HG03064 (cell line): ENCODE measurements around the gene FFAR1.

Experiments used
- ATAC-seq: cut with Tn5 transposase; IDR thresholded peaks from one replicate; pipeline ENCODE4 v1.9.1; 2021; ENCODE audit warnings: low read depth; ENCODE audit not compliant: unreplicated experiment

Gene FFAR1

DNA sequence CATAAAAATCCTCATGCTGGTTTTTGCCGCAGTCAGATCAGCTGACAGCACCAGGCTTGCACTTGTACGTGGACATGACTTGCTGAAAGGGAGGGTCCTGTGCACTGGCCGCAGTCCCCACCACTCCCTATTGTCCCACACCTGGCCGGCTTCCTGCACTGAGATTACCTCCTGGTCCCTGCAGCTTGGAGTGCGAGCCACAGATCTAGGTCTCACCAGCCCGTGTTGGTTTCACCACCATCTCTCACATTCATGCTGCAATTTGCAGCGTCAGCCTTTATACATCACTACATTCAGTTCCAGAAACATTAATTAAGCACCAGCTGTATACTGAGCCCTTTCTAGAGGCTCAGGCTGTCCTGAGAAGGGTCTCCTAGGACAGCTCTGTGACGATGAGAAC lies 33.7 kb upstream of the FFAR1 start:
- no peak for ATAC-seq

DNA sequence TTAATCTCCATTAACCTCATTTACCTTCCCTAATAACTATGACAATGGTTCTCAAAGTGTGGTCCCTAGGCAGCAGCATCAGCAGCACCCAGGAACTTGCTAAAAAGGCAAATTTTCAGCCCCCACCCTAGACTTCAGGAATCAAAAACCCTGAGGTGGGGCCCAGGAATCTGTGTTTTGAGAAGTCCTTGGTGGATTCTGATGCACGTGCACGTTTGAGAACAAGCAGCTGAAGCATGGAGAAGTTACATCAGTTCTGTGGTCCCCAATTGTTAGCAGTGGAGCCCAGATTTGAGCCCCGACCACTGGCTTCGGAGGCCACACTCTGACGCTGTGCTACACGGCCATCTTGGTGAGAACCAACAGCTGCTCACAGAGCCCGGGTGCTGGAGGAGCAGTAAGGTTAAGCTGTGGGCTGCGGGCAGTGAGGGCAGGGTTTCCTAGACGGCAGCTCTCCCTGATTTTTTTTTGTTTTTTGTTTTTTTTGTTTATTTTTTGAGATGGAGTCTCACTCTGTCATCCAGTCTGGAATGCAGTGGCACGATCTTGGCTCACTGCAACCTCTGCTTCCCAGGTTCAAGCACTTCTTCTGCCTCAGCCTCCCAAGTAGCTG lies 32.7 kb upstream of the FFAR1 start:
- no peak for ATAC-seq

DNA sequence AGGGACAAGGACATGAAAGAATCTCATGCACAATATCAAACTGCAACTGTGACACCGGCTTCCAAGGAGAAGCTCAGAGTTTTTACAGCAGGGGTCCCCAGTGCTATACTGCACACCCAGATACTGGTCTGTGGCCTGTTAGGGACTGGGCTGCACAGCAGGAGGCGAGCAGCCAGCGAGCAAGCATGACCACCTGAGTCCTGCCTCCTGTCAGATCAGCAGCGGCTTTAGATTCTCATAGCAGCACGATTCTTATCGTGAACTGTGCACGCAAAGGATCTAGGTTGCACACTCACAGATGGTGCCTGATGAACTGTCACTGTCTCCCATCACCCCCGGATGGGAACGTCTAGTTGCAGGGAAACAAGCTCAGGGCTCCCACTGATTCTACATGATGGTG lies 31.8 kb upstream of the FFAR1 start:
- ATAC-seq, result no peak

DNA sequence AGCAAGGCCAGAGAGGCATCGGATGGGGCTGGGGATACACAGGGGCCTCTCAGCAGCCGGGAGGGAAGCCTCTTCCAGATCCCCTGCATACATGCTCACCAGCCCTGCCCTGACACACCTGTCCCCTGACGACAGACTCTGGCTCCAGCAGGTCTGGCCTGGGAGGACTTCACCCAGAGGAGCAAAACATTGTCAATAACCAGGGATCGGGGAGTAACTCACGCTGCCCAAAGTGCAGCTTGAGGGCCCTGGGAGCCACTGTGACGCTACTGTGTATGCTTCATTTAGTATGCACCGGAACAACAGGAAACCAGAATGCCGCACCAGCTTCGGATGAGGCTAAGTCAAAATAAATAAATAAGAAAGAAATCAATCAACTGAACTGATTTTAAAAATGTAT lies 31.1 kb upstream of the FFAR1 start:
- no peak for ATAC-seq

DNA sequence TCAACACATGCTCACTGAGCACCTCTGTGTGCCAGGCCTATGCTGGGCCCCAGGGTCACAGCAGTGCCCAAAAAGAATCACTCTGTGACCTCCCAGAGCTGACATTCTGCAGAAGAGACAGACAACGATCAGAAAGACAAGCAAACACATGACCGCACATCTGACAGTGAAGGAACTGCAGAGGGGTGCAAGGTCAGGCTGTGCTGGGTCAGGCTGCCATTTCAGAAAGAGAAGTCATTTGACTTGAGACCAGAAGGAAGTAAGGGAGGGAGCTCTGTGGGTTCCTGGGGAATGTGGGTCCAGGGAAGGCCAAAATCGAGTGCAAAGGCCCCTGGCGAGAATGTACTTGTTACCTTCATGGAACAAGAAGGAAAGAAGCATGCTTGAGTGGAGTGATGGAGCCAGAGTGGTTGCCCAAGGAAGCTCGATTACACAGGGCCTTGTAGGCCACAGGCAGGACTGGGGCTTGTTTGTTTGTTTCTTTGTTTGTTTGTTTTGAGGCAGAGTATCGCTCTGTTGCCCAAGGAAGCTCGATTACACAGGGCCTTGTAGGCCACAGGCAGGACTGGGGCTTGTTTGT lies 30.1 kb upstream of the FFAR1 start:
- no peak for ATAC-seq

DNA sequence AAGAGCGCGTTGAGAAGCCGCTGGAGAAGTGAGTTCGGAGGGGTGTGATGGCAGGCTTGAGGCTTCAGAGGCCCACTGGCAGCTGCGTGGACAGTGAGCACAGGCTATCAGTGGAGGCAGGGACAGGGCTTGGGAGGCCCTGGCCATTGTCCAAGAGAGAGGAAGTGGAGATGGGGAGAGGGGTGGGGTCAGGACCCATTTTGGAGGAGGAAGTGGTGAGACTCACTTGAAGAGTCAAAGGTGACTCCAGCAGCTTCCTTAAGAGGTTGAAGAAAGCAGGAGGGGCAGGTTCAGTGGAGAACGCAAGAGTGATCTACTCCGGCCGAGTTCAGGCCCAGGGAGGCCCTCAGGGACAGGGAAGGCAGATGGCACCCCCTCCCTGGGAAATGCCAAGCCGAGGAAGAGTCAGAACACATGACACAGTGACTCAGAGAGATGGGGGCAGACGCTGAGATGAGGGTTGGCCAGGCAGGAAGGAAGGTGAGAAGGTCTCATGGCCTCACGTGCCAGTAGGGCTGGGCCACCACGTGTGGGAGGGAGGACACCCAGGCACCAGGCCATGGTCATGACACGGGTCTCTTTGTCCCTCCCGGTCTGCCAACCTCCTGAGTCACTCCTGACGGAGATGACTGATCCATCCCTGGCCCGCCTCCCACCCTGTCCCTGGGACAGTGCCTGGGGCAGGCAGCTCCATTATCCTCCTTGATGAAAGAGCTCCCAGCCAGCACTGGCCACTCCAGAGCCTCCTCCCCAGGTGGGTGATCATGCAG lies 28.8 kb upstream of the FFAR1 start:
- no peak for ATAC-seq

DNA sequence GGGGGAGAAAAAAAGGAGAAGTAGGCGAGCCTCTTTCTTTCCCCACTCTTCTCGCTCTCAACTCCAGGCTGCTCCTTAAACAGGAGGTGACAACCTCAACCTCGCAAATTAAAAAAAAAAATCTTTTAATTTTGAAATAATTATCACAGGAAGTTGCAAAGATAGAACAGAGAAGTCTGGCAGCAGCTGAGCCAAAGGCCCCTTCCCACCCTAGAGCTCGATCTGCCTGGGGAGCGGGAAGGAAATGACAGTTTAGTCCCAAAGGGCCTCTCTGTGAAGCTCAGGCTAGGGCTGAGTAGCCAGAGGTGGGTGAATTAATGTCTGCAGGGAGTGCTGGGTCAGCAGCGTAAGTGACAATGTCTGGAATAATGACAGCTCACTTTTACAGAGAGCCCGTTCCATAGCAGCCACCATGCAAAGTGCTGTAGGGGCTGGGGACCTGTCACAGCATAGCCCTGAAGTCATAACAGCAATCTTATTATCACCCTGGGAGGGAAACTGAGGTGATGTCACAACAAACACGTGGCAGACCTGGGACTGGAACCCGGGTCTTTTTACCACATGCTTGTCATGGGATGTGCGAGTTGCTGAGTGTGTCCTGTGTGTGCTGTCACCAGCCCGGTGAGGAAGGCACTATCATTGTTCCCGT lies 27.5 kb upstream of the FFAR1 start:
- no peak for ATAC-seq

DNA sequence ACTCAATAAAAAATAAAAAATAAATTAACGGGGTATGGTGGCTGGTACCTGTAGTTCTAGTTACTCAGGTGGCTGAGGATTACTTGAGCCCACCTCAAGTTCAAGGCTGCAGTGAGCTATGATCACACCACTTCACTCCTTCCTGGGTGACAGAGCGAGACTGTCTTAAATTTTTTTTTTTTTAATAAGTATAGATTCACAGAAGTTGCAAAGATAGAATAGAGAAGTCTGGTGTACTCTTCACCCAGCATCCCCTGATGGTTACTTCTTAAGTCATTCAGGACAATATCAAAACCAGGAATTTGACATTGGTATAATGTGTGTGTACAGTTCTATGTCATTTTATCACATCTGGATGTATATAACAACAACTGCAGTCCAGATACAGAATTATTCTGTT lies 26.4 kb upstream of the FFAR1 start:
- no peak for ATAC-seq

DNA sequence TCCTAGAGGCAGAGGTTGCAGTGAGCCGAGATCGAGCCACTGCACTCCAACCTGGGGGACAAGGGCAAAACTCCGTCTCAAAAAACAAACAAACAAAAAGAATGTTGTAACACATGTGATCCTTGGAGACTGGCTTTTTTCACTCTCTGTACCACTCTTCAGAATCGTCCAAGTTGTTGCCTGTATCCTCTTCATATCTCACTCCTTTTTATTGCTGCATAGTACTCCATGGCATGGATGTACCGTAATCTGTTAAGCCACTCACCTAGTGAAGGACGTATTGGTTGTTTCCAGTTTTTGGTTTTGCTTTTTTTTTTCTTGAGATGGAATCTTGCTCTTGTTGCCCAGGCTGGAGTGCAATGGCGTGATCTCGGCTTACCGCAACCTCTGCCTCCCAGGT lies 25.7 kb upstream of the FFAR1 start:
- no peak for ATAC-seq

DNA sequence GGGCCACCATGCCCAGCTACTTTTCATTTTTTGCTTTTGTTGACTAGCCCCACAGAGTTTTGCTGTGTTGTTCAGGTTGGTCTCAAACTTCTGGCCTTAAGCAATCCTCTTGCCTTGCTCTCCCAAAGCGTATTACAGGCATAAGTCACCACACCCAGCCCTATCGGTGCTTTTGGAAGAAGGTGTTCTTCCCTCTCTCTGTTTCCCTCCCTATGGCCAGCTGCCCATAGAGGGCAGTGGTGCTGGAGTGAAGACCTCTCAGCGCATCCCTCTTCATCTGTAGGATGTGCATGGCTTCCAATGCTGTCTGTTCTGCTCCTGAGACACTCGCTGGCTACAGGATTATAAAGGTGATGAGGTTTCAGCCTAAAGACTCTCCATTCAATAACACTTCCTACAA lies 20.1 kb upstream of the FFAR1 start:
- ATAC-seq, result no peak

DNA sequence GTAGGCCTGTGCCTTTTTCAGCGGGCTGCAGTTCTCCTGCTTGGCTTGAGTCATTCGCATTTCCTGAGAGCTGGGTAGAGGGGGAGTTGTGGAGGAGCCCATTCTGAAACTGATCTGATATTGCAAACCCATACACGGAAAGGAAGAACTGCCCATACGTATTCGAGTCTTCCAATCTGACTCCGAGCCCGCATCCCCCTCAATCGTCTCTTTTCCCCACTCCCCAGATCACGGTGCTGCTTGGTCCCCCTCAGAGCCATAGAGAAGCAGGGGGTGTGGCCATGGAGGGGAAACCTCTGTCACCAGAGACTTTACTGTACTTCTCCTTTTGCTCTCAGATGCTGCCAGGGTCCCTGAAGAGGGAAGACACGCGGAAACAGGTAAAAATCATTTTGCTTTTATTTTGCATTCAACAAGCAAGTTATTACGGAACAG lies 18.8 kb upstream of the FFAR1 start, which contains the start of gene CD22:
Gene CD22, plus strand, starts transcription at position 337 of the 435 bp plus-strand sequence. CDS start 2,854 bp downstream, outside the sequence.
- ATAC-seq, result no peak

DNA sequence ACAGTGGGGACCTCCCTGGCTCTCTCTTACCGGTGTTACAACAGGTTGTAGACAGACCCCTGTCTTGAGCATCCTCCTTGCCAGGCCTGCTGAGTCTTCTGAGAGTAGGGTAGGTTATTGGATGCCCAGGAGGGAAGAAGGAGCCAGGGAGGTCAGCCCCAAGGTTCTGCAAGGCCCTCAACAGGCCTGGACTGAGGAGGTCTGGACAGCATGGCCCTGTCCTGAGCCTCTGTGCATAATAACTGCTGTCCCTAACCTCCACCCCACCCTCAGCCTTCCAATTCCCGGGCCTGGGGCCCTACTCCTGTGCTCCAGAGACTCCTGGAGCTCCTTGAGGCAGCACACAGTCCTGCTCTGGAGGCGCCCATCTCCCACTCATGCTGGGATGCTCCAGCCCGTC lies 18.4 kb upstream of the FFAR1 start:
- no peak for ATAC-seq

DNA sequence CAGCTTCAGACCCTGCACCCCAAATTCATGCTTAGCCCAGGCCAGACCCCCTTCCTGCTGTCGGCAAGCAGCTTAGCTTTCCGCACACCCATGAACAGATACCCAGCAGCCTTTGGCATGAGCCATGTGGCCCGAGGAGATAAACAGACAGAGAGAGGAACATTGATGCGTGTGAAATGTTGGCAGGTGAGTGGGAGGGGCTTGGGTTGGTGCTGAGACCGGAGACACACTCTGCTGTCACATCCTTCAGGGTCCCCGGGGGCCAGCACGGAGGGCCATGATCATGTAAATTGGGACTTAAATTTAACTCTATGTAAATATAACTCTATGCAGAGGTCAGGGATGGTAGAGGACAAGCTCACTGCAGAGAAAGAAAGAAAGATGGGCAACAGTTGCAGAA lies 17.2 kb upstream of the FFAR1 start:
- ATAC-seq, result peak; percentile 45

DNA sequence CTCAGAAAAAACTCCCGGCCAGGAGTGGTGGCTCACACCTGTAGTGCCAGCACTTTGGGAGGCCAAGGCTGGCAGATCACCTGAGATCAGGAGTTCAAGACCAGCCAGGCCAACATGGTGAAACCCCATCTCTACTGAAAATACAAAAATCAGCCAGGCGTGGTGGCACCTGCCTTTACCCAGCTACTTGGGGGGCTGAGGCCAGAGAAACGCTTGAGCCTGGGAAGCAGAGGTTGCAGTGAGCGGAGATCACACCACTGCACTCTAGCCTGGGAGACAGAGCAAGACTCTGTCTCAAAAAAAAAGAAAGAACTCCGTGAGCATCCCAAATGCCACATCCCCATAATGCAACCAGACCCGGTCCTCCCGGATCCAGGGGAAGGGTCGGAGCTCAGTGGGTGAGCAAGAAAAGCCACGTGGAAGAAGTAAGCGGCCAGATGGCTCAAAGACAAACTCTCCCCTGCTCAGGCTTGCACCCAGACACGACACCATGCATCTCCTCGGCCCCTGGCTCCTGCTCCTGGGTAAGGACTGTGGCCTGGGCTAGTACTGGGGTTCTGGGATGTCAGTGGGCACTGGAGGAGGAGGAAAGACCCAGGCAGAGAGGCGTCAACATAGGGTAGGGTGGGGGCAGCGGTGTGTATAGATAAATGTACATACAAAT lies 16.0 kb upstream of the FFAR1 start:
- ATAC-seq, result no peak

DNA sequence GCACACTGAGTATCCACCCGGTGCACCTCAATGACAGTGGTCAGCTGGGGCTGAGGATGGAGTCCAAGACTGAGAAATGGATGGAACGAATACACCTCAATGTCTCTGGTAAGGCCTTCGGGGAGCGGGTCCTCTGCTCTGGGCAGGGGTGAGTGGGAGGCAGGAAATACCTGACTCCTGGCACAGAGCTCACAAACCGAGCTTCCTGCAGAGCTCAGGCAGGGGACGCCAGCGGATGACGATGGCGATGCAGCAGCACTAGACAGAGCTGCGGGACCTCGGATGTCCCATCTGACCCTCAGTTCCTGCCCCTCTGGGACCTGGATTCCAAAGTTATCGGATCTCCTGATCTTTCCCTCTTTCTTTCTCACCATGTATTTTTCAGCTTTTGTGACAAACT lies 14.9 kb upstream of the FFAR1 start:
- ATAC-seq, result no peak

DNA sequence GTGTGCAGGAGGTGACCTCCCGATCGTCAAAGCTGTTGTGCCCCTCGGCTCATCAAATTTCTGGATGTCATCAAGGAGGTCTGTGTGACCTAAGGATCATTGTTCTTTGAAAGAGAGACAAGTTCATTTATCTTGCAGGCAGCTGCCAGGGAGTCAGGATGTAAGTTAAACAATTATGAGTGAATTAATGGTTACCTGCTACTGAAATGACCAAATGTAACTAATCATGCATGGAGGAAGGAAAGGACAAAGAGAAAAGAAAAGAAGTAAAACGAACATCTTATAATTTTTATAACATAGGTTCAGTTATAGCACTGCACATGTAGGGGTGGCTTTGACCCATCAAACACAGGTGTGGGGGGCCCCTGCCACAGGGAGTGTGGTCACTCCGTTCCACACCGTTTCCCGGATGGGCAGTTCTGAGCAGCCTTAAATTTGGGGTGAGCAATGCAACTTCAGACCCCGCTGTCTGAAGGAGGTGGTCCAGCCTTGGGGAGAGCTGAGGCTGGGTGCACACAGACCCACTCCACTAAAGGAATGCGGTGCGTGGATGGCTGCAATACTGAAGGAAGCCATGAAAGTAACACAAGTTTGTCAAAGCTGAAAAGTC lies 13.5 kb upstream of the FFAR1 start:
- no peak for ATAC-seq

DNA sequence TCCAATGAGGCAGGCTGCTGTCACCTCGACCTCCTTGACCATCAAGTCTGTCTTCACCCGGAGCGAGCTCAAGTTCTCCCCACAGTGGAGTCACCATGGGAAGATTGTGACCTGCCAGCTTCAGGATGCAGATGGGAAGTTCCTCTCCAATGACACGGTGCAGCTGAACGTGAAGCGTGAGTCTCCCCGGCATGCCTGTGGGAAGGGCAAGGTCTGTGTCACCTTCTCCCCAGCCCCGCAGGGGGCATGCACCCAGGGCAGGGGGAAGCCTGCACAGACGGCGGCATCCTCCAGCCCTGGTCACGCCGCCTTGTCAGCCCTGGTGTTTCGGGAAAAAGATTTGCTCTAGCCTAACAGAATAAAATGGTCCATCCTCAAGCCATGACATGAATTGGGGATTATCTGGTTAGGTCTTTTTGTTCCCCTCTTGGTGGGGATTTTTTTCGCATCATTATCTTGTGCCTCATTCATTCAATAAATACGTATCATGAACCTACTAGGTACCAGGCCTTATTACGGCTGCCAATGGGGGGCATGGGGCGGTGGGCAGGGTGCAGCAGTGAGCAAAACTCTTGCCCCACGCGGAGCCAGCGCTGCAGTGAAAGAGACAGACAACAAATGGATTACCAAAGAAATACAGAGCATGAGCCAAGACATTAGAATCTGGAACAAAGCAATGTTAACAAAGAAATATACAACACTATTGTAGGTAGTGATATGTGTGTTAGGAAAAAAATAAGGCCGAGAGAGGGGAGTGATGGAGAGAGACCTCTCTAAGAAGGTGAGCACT lies 11.3 kb upstream of the FFAR1 start:
- no peak for ATAC-seq

DNA sequence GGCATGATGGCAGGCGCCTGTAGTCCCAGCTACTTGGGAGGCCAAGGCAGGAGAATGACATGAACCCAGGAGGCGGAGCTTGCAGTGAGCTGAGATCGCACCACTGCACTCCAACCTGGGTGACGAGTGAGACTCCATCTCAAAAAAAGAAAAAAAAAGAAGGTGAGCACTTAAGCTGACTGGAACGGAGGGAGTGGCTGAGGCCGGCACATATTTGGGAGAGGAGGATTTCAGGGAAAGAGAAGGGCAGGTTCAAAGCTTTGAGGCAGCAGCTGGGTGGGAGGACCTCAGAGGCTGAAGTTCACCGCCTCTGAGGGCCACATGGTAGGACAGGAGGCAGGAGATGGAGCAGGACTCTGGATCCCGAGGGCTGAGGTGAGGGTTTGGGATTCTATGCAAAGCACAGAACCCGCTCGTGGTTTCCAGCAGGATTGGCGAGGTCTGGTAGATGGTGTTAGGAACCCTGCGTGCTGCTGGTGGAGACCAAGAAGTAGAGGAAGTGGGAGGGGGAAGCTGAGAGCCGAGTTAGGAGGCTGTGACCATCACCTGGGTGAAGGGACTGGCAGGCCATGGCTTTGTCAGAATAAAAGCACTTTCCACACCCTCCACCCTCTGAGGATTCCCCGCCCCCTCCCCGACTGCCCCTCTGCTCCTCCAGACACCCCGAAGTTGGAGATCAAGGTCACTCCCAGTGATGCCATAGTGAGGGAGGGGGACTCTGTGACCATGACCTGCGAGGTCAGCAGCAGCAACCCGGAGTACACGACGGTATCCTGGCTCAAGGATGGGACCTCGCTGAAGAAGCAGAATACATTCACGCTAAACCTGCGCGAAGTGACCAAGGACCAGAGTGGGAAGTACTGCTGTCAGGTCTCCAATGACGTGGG lies 10.4 kb upstream of the FFAR1 start:
- ATAC-seq, result no peak

DNA sequence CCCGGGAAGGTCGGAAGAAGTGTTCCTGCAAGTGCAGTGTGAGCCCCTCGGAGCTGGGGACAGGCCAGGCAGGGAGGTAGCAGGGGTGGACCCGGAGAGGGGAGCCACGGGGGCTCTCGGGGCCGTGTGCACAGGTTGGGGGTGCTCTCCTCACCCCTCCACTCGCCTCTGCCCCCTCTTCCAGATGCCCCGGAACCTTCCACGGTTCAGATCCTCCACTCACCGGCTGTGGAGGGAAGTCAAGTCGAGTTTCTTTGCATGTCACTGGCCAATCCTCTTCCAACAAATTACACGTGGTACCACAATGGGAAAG lies 9.8 kb upstream of the FFAR1 start:
- no peak for ATAC-seq
